HepG2 (cell line): Measurements from ENCODE around the gene SUN5. TPM values are rescaled to one million over a fixed set of nuclear protein-coding genes. Genes with fewer than 3 reads are reported as not detected.

Experiments used
- EHMT2 ChIP-seq: fragments of 200-600 bp; sonication (generic); IDR thresholded peaks from 2 replicates; pipeline ENCODE4 v1.7.0; 2017; ENCODE audit warnings: antibody characterized with exemption, low read depth, low read length, borderline replicate concordance
- GZF1 ChIP-seq: sonication (generic); formaldehyde crosslinking; IDR thresholded peaks from 2 replicates; pipeline ENCODE4 v1.5.1; 2020; ENCODE audit warnings: mild to moderate bottlenecking, missing genetic modification reagents
- NR1H2 ChIP-seq: sonication (generic); formaldehyde crosslinking; IDR thresholded peaks from 2 replicates; pipeline ENCODE4 v1.8.1; 2022; ENCODE audit warnings: low read depth, missing genetic modification reagents, borderline replicate concordance
- PHF20 ChIP-seq: sonication (generic); formaldehyde crosslinking; IDR thresholded peaks from 2 replicates; pipeline ENCODE4 v1.5.0; 2020; ENCODE audit warnings: mild to moderate bottlenecking, missing genetic modification reagents
- PITX1 ChIP-seq: sonication (generic); formaldehyde crosslinking; IDR thresholded peaks from 2 replicates; pipeline ENCODE4 v1.5.1; 2020; ENCODE audit warnings: mild to moderate bottlenecking, missing genetic modification reagents
- RORA ChIP-seq: sonication (generic); formaldehyde crosslinking; IDR thresholded peaks from 2 replicates; pipeline ENCODE4 v1.5.0; 2020; ENCODE audit warnings: mild to moderate bottlenecking, missing genetic modification reagents, moderate library complexity
- TMF1 ChIP-seq: sonication (generic); formaldehyde crosslinking; IDR thresholded peaks from 2 replicates; pipeline ENCODE4 v1.8.1; 2022; ENCODE audit warnings: low read depth, missing genetic modification reagents
- TRIM24 ChIP-seq: sonication (generic); formaldehyde crosslinking; IDR thresholded peaks from 2 replicates; pipeline ENCODE4 v1.8.0; 2022; ENCODE audit warnings: mild to moderate bottlenecking, missing genetic modification reagents
- ZBTB42 ChIP-seq: sonication (generic); formaldehyde crosslinking; IDR thresholded peaks from 2 replicates; pipeline ENCODE4 v1.5.0; 2020; ENCODE audit warnings: mild to moderate bottlenecking, missing genetic modification reagents
- ZNF124 ChIP-seq: sonication (generic); formaldehyde crosslinking; IDR thresholded peaks from 2 replicates; pipeline ENCODE4 v1.4.0; 2020; ENCODE audit warnings: missing genetic modification reagents
- ZNF30 ChIP-seq: sonication (generic); formaldehyde crosslinking; IDR thresholded peaks from 2 replicates; pipeline ENCODE4 v1.5.0; 2020; ENCODE audit warnings: mild to moderate bottlenecking, missing genetic modification reagents
- ZNF567 ChIP-seq: sonication (generic); formaldehyde crosslinking; IDR thresholded peaks from 2 replicates; pipeline ENCODE4 v1.8.1; 2023; ENCODE audit warnings: mild to moderate bottlenecking, missing genetic modification reagents, borderline replicate concordance
- ZNF614 ChIP-seq: IDR thresholded peaks from 2 replicates; pipeline ENCODE4 v1.6.1; 2018; ENCODE audit warnings: missing biosample characterization, missing genetic modification reagents, inconsistent platforms, borderline replicate concordance
- polyA plus RNA-seq, 8 experiments: library from polyadenylated mRNA; depleted of rRNA in 3 of 8; stranded (reverse) in 7 of 8; unstranded in 1 of 8; fragments of >200 nt; fragmentation: Illumina TruSeq in 4 of 8; extraction: Trizol in 4 of 8; gene quantifications; 2 replicates each; pipeline versions ENCODE4 v1.2.1 to v1.2.3, GENCODE V29; 2011 to 2016; ENCODE audit warnings: low read depth in 4 of 8, missing spikeins in 1 of 8, mixed read lengths in 1 of 8; ENCODE audit not compliant: insufficient read depth in 1 of 8
- total RNA-seq, 5 experiments: library from RNA; depleted of rRNA; stranded (reverse); fragments of >200 nt; fragmentation: Illumina TruSeq; extraction: Trizol; gene quantifications; 2 replicates each; pipeline ENCODE4 v1.2.3, GENCODE V29; 2016; ENCODE audit warnings: low read depth in 1 of 5
- TF ChIP-seq, protein P1 (sequence below), 2 experiments: IDR thresholded peaks; 2 replicates each; pipeline ENCODE4 v1.6.1; 2011 to 2012; ENCODE audit warnings: low read length in 2 of 2, borderline replicate concordance in 1 of 2, low read depth in 1 of 2, mild to moderate bottlenecking in 1 of 2, moderate library complexity in 1 of 2
- TF ChIP-seq, protein P2 (sequence below): fragments of 450-650 bp; IDR thresholded peaks from 2 replicates; pipeline ENCODE4 v1.6.1; 2016
- TF ChIP-seq, protein P3 (sequence below): sonication (generic); formaldehyde crosslinking; conservative IDR thresholded peaks from 2 replicates; pipeline ENCODE4 v1.4.0; 2020; ENCODE audit warnings: missing genetic modification reagents
- TF ChIP-seq, protein P4 (sequence below): IDR thresholded peaks from 2 replicates; pipeline ENCODE4 v1.6.1; 2012; ENCODE audit warnings: low read length, improper control_type of control experiment
- TF ChIP-seq, protein P5 (sequence below): sonication (generic); formaldehyde crosslinking; IDR thresholded peaks from 2 replicates; pipeline ENCODE4 v1.5.0; 2020; ENCODE audit warnings: mild to moderate bottlenecking, low read depth, missing genetic modification reagents, borderline replicate concordance

Gene SUN5
- total and polyA plus RNA-seq, 2 of the 13 experiments (the other 11 are each of a cell fraction or from before 2014, with no cell fraction given): not detected

DNA sequence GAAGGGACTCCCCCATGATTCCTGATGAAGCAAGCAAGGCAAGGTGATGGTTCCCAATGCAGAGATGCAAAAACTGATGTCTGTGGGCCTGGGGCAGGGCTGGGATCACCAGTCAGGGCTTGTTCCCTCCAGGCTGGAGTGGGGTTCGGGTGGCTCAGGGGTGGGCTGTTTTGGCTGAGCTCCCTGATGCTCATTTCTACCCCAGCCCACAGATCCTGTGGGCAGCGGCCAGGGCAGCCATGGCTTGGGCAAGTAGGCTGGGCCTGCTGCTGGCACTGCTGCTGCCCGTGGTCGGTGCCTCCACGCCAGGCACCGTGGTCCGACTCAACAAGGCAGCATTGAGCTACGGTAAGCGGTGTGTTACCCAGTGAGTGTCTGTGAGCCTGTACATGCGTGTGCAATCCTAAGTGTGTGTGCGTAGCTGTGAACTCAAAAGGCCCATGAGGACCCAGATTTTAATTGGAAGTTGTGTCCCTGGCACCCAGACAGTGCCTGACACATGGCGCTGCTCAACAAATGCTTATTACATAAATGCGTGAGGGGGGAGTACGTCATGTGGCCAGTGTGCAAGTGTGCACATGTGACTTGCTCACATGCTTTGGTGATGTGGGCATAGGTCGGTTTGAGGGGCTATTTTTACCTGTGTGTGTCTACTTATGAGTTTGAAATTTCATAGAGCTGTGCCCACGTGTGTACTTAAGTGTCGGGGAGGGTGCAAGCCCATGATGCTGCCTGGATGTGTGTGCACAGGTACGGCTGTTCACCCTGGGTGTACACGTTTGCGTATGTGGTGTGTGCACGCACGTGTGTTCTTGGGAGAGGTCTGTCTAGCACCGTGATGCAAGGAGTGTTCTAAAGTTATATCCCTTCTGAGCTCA is 4.3 kb upstream of the SUN5 start (continued):
- TF ChIP-seq, protein P1, sequence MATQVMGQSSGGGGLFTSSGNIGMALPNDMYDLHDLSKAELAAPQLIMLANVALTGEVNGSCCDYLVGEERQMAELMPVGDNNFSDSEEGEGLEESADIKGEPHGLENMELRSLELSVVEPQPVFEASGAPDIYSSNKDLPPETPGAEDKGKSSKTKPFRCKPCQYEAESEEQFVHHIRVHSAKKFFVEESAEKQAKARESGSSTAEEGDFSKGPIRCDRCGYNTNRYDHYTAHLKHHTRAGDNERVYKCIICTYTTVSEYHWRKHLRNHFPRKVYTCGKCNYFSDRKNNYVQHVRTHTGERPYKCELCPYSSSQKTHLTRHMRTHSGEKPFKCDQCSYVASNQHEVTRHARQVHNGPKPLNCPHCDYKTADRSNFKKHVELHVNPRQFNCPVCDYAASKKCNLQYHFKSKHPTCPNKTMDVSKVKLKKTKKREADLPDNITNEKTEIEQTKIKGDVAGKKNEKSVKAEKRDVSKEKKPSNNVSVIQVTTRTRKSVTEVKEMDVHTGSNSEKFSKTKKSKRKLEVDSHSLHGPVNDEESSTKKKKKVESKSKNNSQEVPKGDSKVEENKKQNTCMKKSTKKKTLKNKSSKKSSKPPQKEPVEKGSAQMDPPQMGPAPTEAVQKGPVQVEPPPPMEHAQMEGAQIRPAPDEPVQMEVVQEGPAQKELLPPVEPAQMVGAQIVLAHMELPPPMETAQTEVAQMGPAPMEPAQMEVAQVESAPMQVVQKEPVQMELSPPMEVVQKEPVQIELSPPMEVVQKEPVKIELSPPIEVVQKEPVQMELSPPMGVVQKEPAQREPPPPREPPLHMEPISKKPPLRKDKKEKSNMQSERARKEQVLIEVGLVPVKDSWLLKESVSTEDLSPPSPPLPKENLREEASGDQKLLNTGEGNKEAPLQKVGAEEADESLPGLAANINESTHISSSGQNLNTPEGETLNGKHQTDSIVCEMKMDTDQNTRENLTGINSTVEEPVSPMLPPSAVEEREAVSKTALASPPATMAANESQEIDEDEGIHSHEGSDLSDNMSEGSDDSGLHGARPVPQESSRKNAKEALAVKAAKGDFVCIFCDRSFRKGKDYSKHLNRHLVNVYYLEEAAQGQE (IDR thresholded peaks at IDR 0.05; ENCODE audit: borderline replicate concordance in 1 of 2, low read depth in 1 of 2, low read length in 2 of 2): 0 out of 4 replicates have a peak, but pooled peaks of 1 of the 2 experiments have one; percentile 8
- TF ChIP-seq RORA: no peak
- TF ChIP-seq TRIM24 (CRISPR knock-in tag): no peak
- TF ChIP-seq, protein P2, sequence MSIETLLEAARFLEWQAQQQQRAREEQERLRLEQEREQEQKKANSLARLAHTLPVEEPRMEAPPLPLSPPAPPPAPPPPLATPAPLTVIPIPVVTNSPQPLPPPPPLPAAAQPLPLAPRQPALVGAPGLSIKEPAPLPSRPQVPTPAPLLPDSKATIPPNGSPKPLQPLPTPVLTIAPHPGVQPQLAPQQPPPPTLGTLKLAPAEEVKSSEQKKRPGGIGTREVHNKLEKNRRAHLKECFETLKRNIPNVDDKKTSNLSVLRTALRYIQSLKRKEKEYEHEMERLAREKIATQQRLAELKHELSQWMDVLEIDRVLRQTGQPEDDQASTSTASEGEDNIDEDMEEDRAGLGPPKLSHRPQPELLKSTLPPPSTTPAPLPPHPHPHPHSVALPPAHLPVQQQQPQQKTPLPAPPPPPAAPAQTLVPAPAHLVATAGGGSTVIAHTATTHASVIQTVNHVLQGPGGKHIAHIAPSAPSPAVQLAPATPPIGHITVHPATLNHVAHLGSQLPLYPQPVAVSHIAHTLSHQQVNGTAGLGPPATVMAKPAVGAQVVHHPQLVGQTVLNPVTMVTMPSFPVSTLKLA: peak; percentile 76
- no peak; the same call in 1 of the 2 replicates for TF ChIP-seq PITX1 (CRISPR knock-in tag)
- TF ChIP-seq TMF1: no peak; the same call in 1 of the 2 replicates
- no peak for TF ChIP-seq ZBTB42 (CRISPR knock-in tag)
- TF ChIP-seq EHMT2: no peak
- TF ChIP-seq GZF1 (CRISPR knock-in tag): no peak
- TF ChIP-seq, protein P3, sequence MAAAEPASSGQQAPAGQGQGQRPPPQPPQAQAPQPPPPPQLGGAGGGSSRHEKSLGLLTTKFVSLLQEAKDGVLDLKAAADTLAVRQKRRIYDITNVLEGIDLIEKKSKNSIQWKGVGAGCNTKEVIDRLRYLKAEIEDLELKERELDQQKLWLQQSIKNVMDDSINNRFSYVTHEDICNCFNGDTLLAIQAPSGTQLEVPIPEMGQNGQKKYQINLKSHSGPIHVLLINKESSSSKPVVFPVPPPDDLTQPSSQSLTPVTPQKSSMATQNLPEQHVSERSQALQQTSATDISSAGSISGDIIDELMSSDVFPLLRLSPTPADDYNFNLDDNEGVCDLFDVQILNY (CRISPR knock-in tag): no peak
- TF ChIP-seq, protein P4, sequence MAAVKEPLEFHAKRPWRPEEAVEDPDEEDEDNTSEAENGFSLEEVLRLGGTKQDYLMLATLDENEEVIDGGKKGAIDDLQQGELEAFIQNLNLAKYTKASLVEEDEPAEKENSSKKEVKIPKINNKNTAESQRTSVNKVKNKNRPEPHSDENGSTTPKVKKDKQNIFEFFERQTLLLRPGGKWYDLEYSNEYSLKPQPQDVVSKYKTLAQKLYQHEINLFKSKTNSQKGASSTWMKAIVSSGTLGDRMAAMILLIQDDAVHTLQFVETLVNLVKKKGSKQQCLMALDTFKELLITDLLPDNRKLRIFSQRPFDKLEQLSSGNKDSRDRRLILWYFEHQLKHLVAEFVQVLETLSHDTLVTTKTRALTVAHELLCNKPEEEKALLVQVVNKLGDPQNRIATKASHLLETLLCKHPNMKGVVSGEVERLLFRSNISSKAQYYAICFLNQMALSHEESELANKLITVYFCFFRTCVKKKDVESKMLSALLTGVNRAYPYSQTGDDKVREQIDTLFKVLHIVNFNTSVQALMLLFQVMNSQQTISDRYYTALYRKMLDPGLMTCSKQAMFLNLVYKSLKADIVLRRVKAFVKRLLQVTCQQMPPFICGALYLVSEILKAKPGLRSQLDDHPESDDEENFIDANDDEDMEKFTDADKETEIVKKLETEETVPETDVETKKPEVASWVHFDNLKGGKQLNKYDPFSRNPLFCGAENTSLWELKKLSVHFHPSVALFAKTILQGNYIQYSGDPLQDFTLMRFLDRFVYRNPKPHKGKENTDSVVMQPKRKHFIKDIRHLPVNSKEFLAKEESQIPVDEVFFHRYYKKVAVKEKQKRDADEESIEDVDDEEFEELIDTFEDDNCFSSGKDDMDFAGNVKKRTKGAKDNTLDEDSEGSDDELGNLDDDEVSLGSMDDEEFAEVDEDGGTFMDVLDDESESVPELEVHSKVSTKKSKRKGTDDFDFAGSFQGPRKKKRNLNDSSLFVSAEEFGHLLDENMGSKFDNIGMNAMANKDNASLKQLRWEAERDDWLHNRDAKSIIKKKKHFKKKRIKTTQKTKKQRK: no peak
- TF ChIP-seq ZNF567 (CRISPR knock-in tag): peak; percentile 23; the same call in 1 of the 2 replicates
- TF ChIP-seq PHF20 (CRISPR knock-in tag): no peak; the same call in 1 of the 2 replicates
- no peak for TF ChIP-seq ZNF124
- TF ChIP-seq, protein P5, sequence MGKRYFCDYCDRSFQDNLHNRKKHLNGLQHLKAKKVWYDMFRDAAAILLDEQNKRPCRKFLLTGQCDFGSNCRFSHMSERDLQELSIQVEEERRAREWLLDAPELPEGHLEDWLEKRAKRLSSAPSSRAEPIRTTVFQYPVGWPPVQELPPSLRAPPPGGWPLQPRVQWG (CRISPR knock-in tag): no peak
- no peak; the same call in 1 of the 2 replicates for TF ChIP-seq ZNF614
- TF ChIP-seq NR1H2 (CRISPR knock-in tag): no peak
- 0 out of 2 replicates have a peak, but pooled peaks have one; percentile 30 for TF ChIP-seq ZNF30
